ENCODE measurements around the gene CINP. TPM values are rescaled to one million over a fixed set of nuclear protein-coding genes. Genes with fewer than 3 reads are reported as not detected.

CINP gene
- total and polyA plus RNA-seq, 2 of the 13 experiments (the other 11 are each of a cell fraction or from before 2014, with no cell fraction given): 32.8 to 42.8 TPM

GRCh38 chr14:102362545-102363181 lies at the start of gene CINP, which contains the start of gene TECPR2 (continued):
- TF ChIP-seq DR1 (CRISPR knock-in tag; IDR thresholded peaks at IDR 0.05): no peak; the same call in 1 of the 2 replicates
- no peak for TF ChIP-seq USF2 (IDR thresholded peaks at IDR 0.05; ENCODE audit: low read depth, low read length)
- no peak; the same call in 1 of the 2 replicates for TF ChIP-seq USF2 (CRISPR knock-in tag; IDR thresholded peaks at IDR 0.05; ENCODE audit: borderline replicate concordance)
- no peak for TF ChIP-seq HNF4G (IDR thresholded peaks at IDR 0.05; ENCODE audit: borderline replicate concordance, low read depth, low read length)
- no peak for TF ChIP-seq HNF4G (CRISPR knock-in tag; IDR thresholded peaks at IDR 0.05; ENCODE audit: borderline replicate concordance, low read depth)
- no peak for TF ChIP-seq MYNN (CRISPR knock-in tag; IDR thresholded peaks at IDR 0.05; ENCODE audit: low read depth)
- TF ChIP-seq CENPBD1 (CRISPR knock-in tag; IDR thresholded peaks at IDR 0.05; ENCODE audit: borderline replicate concordance, low read depth): no peak
- no peak for TF ChIP-seq SMC3 (IDR thresholded peaks at IDR 0.05; ENCODE audit: low read length)
- TF ChIP-seq NCOA1 (CRISPR knock-in tag; IDR thresholded peaks at IDR 0.05): no peak
- TF ChIP-seq NKX3-1 (CRISPR knock-in tag; IDR thresholded peaks at IDR 0.05): no peak; the same call in 1 of the 2 replicates
- peak; percentile 95 for TF ChIP-seq ZBTB2 (CRISPR knock-in tag; IDR thresholded peaks at IDR 0.05; ENCODE audit: low read depth)
- TF ChIP-seq POLR2AphosphoS5 (IDR thresholded peaks at IDR 0.05; ENCODE audit: low read depth, low read length): peak; percentile 92
- peak; percentile 41; the same call in 1 of the 2 replicates for TF ChIP-seq NFKB2 (CRISPR knock-in tag; IDR thresholded peaks at IDR 0.05; ENCODE audit: borderline replicate concordance)
- no peak for TF ChIP-seq TEAD3 (CRISPR knock-in tag; optimal IDR thresholded peaks at IDR 0.05; ENCODE audit: borderline replicate concordance)
- no peak for TF ChIP-seq SMARCE1 (IDR thresholded peaks at IDR 0.05; ENCODE audit: borderline replicate concordance)
- no peak for TF ChIP-seq ZNF264 (CRISPR knock-in tag; IDR thresholded peaks at IDR 0.05)
- TF ChIP-seq ZNF484 (CRISPR knock-in tag; IDR thresholded peaks at IDR 0.05; ENCODE audit: borderline replicate concordance, low read depth): no peak
- no peak for TF ChIP-seq ZNF749 (CRISPR knock-in tag; IDR thresholded peaks at IDR 0.05; ENCODE audit: borderline replicate concordance)
- TF ChIP-seq RXRB (CRISPR knock-in tag; IDR thresholded peaks at IDR 0.05; ENCODE audit: borderline replicate concordance): no peak
- TF ChIP-seq ZBTB43 (CRISPR knock-in tag; conservative IDR thresholded peaks at IDR 0.05): no peak; the same call in 1 of the 2 replicates
- TF ChIP-seq TFDP1 (CRISPR knock-in tag; IDR thresholded peaks at IDR 0.05; ENCODE audit: borderline replicate concordance): peak; percentile 37; the same call in 1 of the 2 replicates
- TF ChIP-seq ZNF558 (CRISPR knock-in tag; IDR thresholded peaks at IDR 0.05; ENCODE audit: borderline replicate concordance): no peak
- no peak for TF ChIP-seq E2F2 (CRISPR knock-in tag; IDR thresholded peaks at IDR 0.05; ENCODE audit: borderline replicate concordance)
